LNCaP clone FGC (cell line): ENCODE data around the gene TPM3.
A peak's percentile ranks its signal among the peaks of the same experiment; 100 is the strongest.

Experiments
- DNase-seq: peaks from one replicate; pipeline ENCODE4 v3.0.0-alpha.2; 2011; ENCODE audit warnings: low read depth
- H3K4me3 ChIP-seq: 2 replicates; pipeline ENCODE4 v1.5.1; 2011; ENCODE audit warnings: mild to moderate bottlenecking, low read depth, low read length, control low read depth
- TF ChIP-seq, protein P1 (sequence below): IDR thresholded peaks from 2 replicates; pipeline ENCODE4 v1.5.1; 2012; ENCODE audit warnings: mild to moderate bottlenecking; ENCODE audit not compliant: control insufficient read depth, insufficient read depth; ENCODE audit errors: extremely low read depth

TPM3 gene

DNA sequence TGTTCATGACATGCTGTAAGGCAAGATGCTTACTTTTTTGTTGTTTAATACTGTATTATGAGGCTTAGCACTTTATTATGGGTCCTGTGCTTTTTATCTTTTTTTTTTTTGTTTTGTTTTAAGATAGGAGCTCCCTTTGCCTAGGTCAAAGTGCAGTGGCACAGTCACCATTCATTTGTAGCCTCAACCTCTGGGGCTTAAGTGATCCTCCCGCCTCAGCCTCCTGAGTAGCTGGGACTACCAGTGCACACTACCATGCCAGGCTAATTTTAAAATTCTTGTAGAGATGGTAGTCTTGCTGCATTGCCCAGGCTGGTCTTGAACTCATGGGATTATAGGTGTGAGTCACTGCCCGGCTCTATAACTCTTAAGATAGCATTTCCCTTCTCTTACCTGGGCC lies 33.5 kb upstream of the TPM3 start:
- TF ChIP-seq, protein P1, sequence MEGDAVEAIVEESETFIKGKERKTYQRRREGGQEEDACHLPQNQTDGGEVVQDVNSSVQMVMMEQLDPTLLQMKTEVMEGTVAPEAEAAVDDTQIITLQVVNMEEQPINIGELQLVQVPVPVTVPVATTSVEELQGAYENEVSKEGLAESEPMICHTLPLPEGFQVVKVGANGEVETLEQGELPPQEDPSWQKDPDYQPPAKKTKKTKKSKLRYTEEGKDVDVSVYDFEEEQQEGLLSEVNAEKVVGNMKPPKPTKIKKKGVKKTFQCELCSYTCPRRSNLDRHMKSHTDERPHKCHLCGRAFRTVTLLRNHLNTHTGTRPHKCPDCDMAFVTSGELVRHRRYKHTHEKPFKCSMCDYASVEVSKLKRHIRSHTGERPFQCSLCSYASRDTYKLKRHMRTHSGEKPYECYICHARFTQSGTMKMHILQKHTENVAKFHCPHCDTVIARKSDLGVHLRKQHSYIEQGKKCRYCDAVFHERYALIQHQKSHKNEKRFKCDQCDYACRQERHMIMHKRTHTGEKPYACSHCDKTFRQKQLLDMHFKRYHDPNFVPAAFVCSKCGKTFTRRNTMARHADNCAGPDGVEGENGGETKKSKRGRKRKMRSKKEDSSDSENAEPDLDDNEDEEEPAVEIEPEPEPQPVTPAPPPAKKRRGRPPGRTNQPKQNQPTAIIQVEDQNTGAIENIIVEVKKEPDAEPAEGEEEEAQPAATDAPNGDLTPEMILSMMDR = no peak
- no peak overlapping the region for H3K4me3 ChIP-seq
- no peak for DNase-seq

DNA sequence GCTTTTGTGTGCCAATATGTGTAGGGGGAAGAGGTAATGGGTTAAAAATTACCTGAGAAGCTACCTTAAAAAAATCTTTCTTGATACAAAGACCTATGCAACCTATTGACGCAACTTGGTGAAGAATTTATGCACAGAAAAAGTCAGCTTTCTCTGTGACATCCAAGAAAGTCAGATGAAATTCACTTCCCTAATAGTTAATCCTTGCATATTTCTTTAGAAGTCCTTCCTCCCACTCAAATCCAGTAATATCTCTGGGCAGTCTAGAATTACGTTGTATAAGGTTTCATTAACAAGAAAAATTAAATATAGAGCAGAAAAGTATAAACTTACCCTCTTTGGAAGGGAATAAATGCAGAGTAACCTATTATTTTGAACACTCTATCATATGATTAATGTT lies 31.7 kb upstream of the TPM3 start:
- TF ChIP-seq, protein P1 = no peak
- no peak for DNase-seq
- H3K4me3 ChIP-seq = no peak overlapping the region

DNA sequence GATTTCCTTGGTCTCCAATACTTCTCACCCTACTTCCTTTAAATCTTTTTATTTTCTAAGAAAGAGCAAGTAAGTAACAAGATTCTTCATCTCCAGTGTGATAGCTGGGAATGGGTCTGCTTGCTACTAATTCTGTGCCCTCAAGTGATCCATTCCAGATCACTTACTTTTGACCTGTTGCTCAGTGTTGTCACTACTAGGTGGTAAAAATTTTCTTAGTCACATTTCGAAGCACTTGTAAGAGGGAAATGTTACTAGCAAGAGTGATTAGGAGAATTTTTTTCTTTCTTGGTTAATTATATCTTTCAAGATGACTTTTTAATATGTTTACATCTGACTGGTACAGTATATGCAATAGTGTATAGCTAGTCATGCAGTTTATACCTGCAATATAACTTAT lies 31.0 kb upstream of the TPM3 start:
- DNase-seq = no peak
- TF ChIP-seq, protein P1 = no peak
- H3K4me3 ChIP-seq = no peak overlapping the region

DNA sequence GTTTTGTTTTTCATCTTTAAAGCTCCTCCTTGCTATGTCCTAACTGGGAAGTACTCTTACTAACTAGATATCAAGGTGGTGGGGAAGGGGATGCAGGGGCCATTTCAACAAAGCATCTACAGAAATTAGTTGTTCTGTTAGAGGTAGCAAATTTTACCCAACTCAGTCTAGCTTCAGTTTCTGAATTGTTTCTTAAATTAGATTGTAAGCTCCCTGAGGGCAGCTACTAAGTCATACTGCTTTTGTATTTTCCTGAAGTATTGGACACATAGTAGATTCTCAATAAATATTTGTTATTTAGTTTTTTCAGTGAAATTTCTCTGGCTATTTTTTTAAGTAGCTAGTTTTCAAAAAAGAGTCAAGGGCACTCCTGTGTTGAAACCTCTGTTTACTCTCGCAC lies 30.6 kb upstream of the TPM3 start:
- TF ChIP-seq, protein P1 = no peak
- no peak for DNase-seq
- no peak overlapping the region; the same call in 1 of the 2 replicates for H3K4me3 ChIP-seq

GRCh38 chr1:154221278-154222001 lies 29.5 kb upstream of the TPM3 start:
- no peak for DNase-seq
- H3K4me3 ChIP-seq = peak overlapping the region; percentile 97

DNA sequence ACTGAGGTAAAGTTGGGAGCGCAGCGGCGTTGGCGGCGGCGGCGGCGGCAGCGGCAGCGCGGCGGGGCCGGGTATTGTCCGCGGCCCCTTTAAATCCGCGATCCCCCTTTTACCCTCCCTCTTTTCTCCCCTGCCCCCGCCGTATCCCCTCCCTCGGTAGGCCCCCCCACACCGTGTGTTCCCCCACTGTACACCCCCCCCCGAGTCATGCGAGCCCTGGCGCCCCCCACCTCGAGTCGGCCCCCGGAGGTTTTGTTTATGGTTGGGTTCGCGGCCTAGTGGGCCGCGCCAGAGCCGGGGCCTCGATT lies 29.0 kb upstream of the TPM3 start:
- TF ChIP-seq, protein P1 = no peak
- H3K4me3 ChIP-seq = peak overlapping the region; percentile 97
- no peak for DNase-seq

More at GRCh38 chr1:154221278-154222001, 29.5 kb upstream of the TPM3 start:
- TF ChIP-seq, protein P1 = no peak

GRCh38 chr1:154220071-154220969 lies 28.4 kb upstream of the TPM3 start, which contains the start of gene UBAP2L:
Gene UBAP2L, plus strand, starts transcription at chr1:154220955. Its CDS starts 4,169 bp downstream, at chr1:154225124.
- peak within 1 kb of the TSS; percentile 97 for H3K4me3 ChIP-seq
- peak; percentile 98 for DNase-seq
- TF ChIP-seq, protein P1 = no peak
